ENCODE data around the gene PTPRD.
A peak's percentile ranks its signal among the peaks of the same experiment; 100 is the strongest.
"Not testable (repeated sequence)": the region's sequence is repeated elsewhere in the genome, so short reads cannot be mapped to it uniquely, and the experiment has no call there.

PTPRD gene

GRCh38 chr9:9174358-9174757, 1438.4 kb downstream of the PTPRD start:
- DNase-seq = no peak

GRCh38 chr9:9173264-9173663, 1439.5 kb downstream of the PTPRD start:
- no peak for DNase-seq

- peak in 3 of 51 donors; percentile 1 to 3 (median 1) for DNase-seq
Observed at GRCh38 chr9:9170439-9171134, 1442.2 kb downstream of the PTPRD start.

- DNase-seq = no peak
Observed at GRCh38 chr9:9142001-9142400, 1470.8 kb downstream of the PTPRD start.

GRCh38 chr9:9133526-9133925, 1479.3 kb downstream of the PTPRD start:
- peak in 15 of 51 donors; percentile 1 to 72 (median 9) for DNase-seq

- DNase-seq = no peak
Observed at GRCh38 chr9:9124616-9125015, 1488.2 kb downstream of the PTPRD start.

GRCh38 chr9:9122230-9122875, 1490.4 kb downstream of the PTPRD start:
- no peak for DNase-seq

GRCh38 chr9:9117866-9118265, 1494.9 kb downstream of the PTPRD start:
- DNase-seq = no peak

GRCh38 chr9:9112001-9112720, 1500.6 kb downstream of the PTPRD start:
- no peak for DNase-seq

GRCh38 chr9:9108641-9109040, 1504.2 kb downstream of the PTPRD start:
- DNase-seq = no peak

- no peak for DNase-seq
Observed at GRCh38 chr9:9102295-9102694, 1510.5 kb downstream of the PTPRD start.

- DNase-seq = no peak
Observed at GRCh38 chr9:9100070-9100469, 1512.7 kb downstream of the PTPRD start.

GRCh38 chr9:9099646-9100045, 1513.2 kb downstream of the PTPRD start:
- no peak for DNase-seq

- not testable (repeated sequence) for DNase-seq
Observed at GRCh38 chr9:9097254-9097653, 1515.5 kb downstream of the PTPRD start.

GRCh38 chr9:9091387-9091786, 1521.4 kb downstream of the PTPRD start:
- DNase-seq = no peak

GRCh38 chr9:9079473-9079872, 1533.3 kb downstream of the PTPRD start:
- DNase-seq = no peak

GRCh38 chr9:9078301-9078700, 1534.5 kb downstream of the PTPRD start:
- no peak for DNase-seq

GRCh38 chr9:9061627-9062026, 1551.2 kb downstream of the PTPRD start:
- no peak for DNase-seq

GRCh38 chr9:9054354-9054992, 1558.3 kb downstream of the PTPRD start:
- DNase-seq = no peak

- DNase-seq = no peak
Observed at GRCh38 chr9:9045572-9045971, 1567.2 kb downstream of the PTPRD start.

GRCh38 chr9:9045072-9045471, 1567.7 kb downstream of the PTPRD start:
- DNase-seq = no peak

GRCh38 chr9:9043788-9044187, 1569.0 kb downstream of the PTPRD start:
- DNase-seq = not testable (repeated sequence)
